WERI-Rb-1 (cell line): Measurements from ENCODE around the gene GALNT12.

ENCODE experiments used
- DNase-seq: peaks from one replicate; pipeline ENCODE4 v3.0.0-alpha.2; 2020
- H3K27ac ChIP-seq: fragments of 250-450 bp; sonication (Bioruptor Pico); 2 replicates; pipeline ENCODE4 v1.5.1; 2020; ENCODE audit warnings: mild to moderate bottlenecking, moderate library complexity
- H3K27me3 ChIP-seq: fragments of 250-450 bp; sonication (Bioruptor Pico); 2 replicates; pipeline ENCODE4 v1.5.1; 2021; ENCODE audit warnings: mild to moderate bottlenecking, low read depth, moderate library complexity; ENCODE audit not compliant: insufficient read depth, severe bottlenecking
- H3K36me3 ChIP-seq: fragments of 250-450 bp; sonication (Bioruptor Pico); 2 replicates; pipeline ENCODE4 v1.5.1; 2020; ENCODE audit warnings: mild to moderate bottlenecking, moderate library complexity
- H3K4me3 ChIP-seq: 2 replicates; pipeline ENCODE4 v1.5.1; 2011; ENCODE audit warnings: low read depth, mild to moderate bottlenecking, control low read depth, low read length
- H3K9me3 ChIP-seq: fragments of 250-450 bp; sonication (Bioruptor Pico); 2 replicates; pipeline ENCODE4 v1.5.1; 2021; ENCODE audit warnings: mild to moderate bottlenecking, moderate library complexity; ENCODE audit not compliant: severe bottlenecking
- CTCF ChIP-seq: IDR thresholded peaks from 2 replicates; pipeline ENCODE4 v1.5.1; 2011; ENCODE audit warnings: low read depth, mild to moderate bottlenecking, control low read depth, inconsistent platforms, low read length

The GALNT12 gene

DNA sequence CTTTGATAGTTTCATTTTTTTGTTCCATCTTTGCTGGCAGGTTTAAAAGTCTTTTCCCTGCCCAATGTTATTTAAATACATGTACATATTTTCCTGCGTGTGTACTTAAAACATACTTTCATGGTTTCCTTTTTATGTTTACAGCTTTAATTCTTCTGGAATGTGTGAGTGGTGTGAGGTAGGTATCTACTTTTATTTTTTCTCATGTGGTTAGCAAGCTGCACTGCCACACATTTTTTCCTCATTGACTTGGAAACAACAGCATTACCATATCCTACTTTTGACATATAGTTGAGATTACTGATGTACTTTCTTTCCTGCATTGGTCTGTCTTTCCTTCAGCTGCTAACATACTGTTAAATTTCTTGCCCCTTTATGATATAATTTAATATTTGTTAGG is 84.8 kb downstream of the GALNT12 start:
- peaks cover 8% of the 10 kb centered on the region for H3K9me3 ChIP-seq
- H3K4me3 ChIP-seq, result no peak overlapping the region
- no peak for DNase-seq
- peaks cover 8% of the 10 kb centered on the region for H3K27me3 ChIP-seq
- no peaks in the 10 kb centered on the region for H3K36me3 ChIP-seq
- TF ChIP-seq CTCF, result no peak
- no peak overlapping the region for H3K27ac ChIP-seq

- H3K27ac ChIP-seq, result no peak overlapping the region
- TF ChIP-seq CTCF, result no peak
- H3K27me3 ChIP-seq, result peaks cover 7% of the 10 kb centered on the region
Measured at GRCh38 chr9:98892690-98893089, 85.2 kb downstream of the GALNT12 start.

GRCh38 chr9:98894171-98894570 is 86.7 kb downstream of the GALNT12 start:
- no peak for DNase-seq
- Histone ChIP-seq H3K9me3 (peaks cover 8% of the 10 kb centered on the region), H3K36me3 (no peaks in the 10 kb centered on the region), H3K4me3 (no peak overlapping the region), H3K27ac (no peak overlapping the region), H3K27me3 (no peaks in the 10 kb centered on the region)
- TF ChIP-seq CTCF, result no peak

More at GRCh38 chr9:98892690-98893089, 85.2 kb downstream of the GALNT12 start:
- no peak overlapping the region for H3K4me3 ChIP-seq
- DNase-seq, result no peak
- H3K9me3 ChIP-seq, result peaks cover 8% of the 10 kb centered on the region
- no peaks in the 10 kb centered on the region for H3K36me3 ChIP-seq

GRCh38 chr9:98894761-98895160 is 87.3 kb downstream of the GALNT12 start:
- Histone ChIP-seq H3K4me3 (no peak overlapping the region), H3K27me3 (no peaks in the 10 kb centered on the region), H3K9me3 (peaks cover 8% of the 10 kb centered on the region), H3K36me3 (no peaks in the 10 kb centered on the region), H3K27ac (no peak overlapping the region)
- TF ChIP-seq CTCF, result no peak
- no peak for DNase-seq

DNA sequence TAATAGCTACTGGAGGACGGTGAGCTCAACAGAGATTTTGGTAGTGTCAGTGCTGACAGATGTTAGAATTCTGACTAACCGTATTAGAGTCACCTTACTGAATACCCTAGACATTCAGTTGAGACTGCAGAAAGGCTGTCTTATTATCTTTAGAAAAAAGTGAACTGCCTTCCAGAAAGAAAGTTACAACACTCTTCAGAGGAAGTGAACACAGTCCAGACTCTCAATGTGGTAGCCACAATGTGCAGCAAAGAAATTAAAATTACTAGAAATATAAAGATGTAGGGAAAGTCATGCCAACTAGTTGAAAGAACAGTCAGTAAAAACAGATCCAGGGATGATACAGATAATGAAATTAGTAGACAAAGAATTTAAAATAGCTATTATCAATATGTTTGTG is 89.2 kb downstream of the GALNT12 start:
- Histone ChIP-seq H3K27me3 (no peaks in the 10 kb centered on the region), H3K36me3 (no peaks in the 10 kb centered on the region), H3K27ac (no peak overlapping the region), H3K4me3 (no peak overlapping the region), H3K9me3 (peaks cover 8% of the 10 kb centered on the region)
- no peak for DNase-seq
- no peak for TF ChIP-seq CTCF

DNA sequence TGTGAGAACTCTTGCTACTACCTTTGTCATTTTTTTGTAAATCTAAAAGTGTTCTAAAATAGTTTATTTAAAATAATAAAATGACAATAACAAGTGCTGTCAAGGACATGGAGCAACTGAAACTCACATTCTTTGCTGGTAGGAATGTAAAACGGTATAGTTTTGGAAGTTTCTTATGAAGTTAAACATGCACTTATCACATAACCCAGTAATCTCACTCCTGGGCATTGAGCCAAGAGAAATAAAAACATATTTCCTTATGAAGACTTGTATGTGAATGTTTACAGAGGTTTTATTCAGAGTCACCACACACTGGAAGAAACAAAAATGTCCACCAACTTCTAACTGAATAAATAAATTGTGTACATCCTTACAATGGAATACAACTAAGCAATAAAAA is 90.3 kb downstream of the GALNT12 start:
- no peak for TF ChIP-seq CTCF
- no peaks in the 10 kb centered on the region for H3K36me3 ChIP-seq
- H3K27me3 ChIP-seq, result no peaks in the 10 kb centered on the region
- DNase-seq, result no peak
- no peak overlapping the region for H3K4me3 ChIP-seq
- no peak overlapping the region for H3K27ac ChIP-seq
- peaks cover 8% of the 10 kb centered on the region for H3K9me3 ChIP-seq
